H1 (cell line): ENCODE data around the gene STK32A. TPM values are rescaled to one million over a fixed set of nuclear protein-coding genes. Genes with fewer than 3 reads are reported as not detected.

Experiments
- CTCF ChIA-PET: fragments of 300-600 bp; sonication (Branson Sonifier 250); formaldehyde crosslinking; loops from one replicate; lab custom pipeline; 2021; ENCODE audit not compliant: partially characterized antibody; lab: Charles Lee
- POLR2A ChIA-PET: fragments of 300-600 bp; sonication (Branson Sonifier 250); formaldehyde crosslinking; loops from one replicate; lab custom pipeline; 2021; ENCODE audit warnings: inconsistent platforms; ENCODE audit not compliant: partially characterized antibody; lab: Charles Lee
- DNase-seq, 2 experiments: peaks; one replicate each; pipeline versions ENCODE4 v3.0.0 to v3.0.0-alpha.2; 2010 to 2022; ENCODE audit warnings: low spot score in 2 of 2, low read depth in 1 of 2, mixed read lengths in 1 of 2
- FAIRE-seq: peaks from 2 replicates; lab custom pipeline; 2011; peaks lifted over from hg19 to GRCh38; lab: Jason Lieb, UNC
- H2AFZ ChIP-seq: 2 replicates; pipeline ENCODE4 v1.8.1; 2012; ENCODE audit warnings: low read length, inconsistent platforms
- H2AK5ac ChIP-seq: 2 replicates; pipeline ENCODE4 v1.6.1; 2013; ENCODE audit warnings: low read depth, low read length
- H2BK120ac ChIP-seq: replicated peaks from 2 replicates; pipeline ENCODE3; 2013; ENCODE audit warnings: low read depth, low read length, inconsistent platforms
- H2BK12ac ChIP-seq: 2 replicates; pipeline ENCODE4 v1.6.1; 2013; ENCODE audit warnings: low read depth, low read length
- H2BK15ac ChIP-seq: 2 replicates; pipeline ENCODE4 v1.6.1; 2013; ENCODE audit warnings: low read length
- H2BK20ac ChIP-seq: 2 replicates; pipeline ENCODE4 v1.6.1; 2013; ENCODE audit warnings: low read length
- H2BK5ac ChIP-seq: 2 replicates; pipeline ENCODE4 v1.6.1; 2013; ENCODE audit warnings: low read depth, low read length
- H3K14ac ChIP-seq: 2 replicates; pipeline ENCODE4 v1.6.1; 2013; ENCODE audit warnings: inconsistent platforms; ENCODE audit not compliant: insufficient read length
- H3K18ac ChIP-seq: 2 replicates; pipeline ENCODE4 v1.6.1; 2013; ENCODE audit warnings: low read length; ENCODE audit errors: extremely low read depth
- H3K23ac ChIP-seq: 2 replicates; pipeline ENCODE4 v1.6.1; 2013; ENCODE audit warnings: inconsistent platforms; ENCODE audit not compliant: insufficient read length
- H3K23me2 ChIP-seq: 2 replicates; pipeline ENCODE4 v1.6.1; 2013; ENCODE audit warnings: low read depth, low read length
- H3K27ac ChIP-seq: 2 replicates; pipeline ENCODE4 v1.6.1; 2011; ENCODE audit warnings: low read depth, low read length, inconsistent platforms
- H3K27me3 ChIP-seq, 4 experiments: replicated peaks in 1 of 4; 1 replicate in 1 of 4; 2 replicates in 3 of 4; pipeline versions ENCODE4 v1.6.1 to v1.8.1; 2011 to 2013; ENCODE audit warnings: low read length in 3 of 4, mild to moderate bottlenecking in 3 of 4, inconsistent platforms in 2 of 4, mixed read lengths in 2 of 4, moderate library complexity in 1 of 4; ENCODE audit not compliant: control insufficient read depth in 3 of 4, insufficient read depth in 3 of 4; ENCODE audit errors: extremely low read depth in 1 of 4
- H3K36me3 ChIP-seq, 4 experiments: 2 replicates each; pipeline versions ENCODE4 v1.6.1 to v1.8.1; 2011 to 2013; ENCODE audit warnings: mild to moderate bottlenecking in 4 of 4, low read length in 3 of 4, moderate library complexity in 2 of 4, control low read depth in 1 of 4, inconsistent platforms in 1 of 4; ENCODE audit not compliant: insufficient read depth in 4 of 4, control insufficient read depth in 2 of 4
- H3K4ac ChIP-seq: replicated peaks from 2 replicates; pipeline ENCODE3; 2013; ENCODE audit warnings: low read length, low read depth, mixed read lengths, inconsistent platforms; ENCODE audit not compliant: insufficient read length
- H3K4me1 ChIP-seq, 4 experiments: replicated peaks in 1 of 4; 1 replicate in 1 of 4; 2 replicates in 3 of 4; pipeline versions ENCODE4 v1.6.1 to v1.8.1; 2011 to 2013; ENCODE audit warnings: low read length in 3 of 4, inconsistent platforms in 2 of 4, mixed read lengths in 1 of 4; ENCODE audit not compliant: insufficient read depth in 4 of 4, control insufficient read depth in 3 of 4
- H3K4me2 ChIP-seq, 2 experiments: 2 replicates each; pipeline versions ENCODE4 v1.6.1 to v1.8.1; 2011 to 2013; ENCODE audit warnings: low read depth in 2 of 2, low read length in 2 of 2, control low read depth in 1 of 2, inconsistent platforms in 1 of 2, mild to moderate bottlenecking in 1 of 2; ENCODE audit not compliant: insufficient read depth in 1 of 2
- H3K4me3 ChIP-seq, 4 experiments: fragments of 200-600, 300-600 bp in 1 of 4; sonication (generic), shearing (Covaris generic), sonication (Bioruptor Twin) in 1 of 4; 2 replicates each; pipeline versions ENCODE4 v1.5.1 to v1.8.1; 2011 to 2016; ENCODE audit warnings: low read length in 4 of 4, low read depth in 3 of 4, control low read depth in 2 of 4, inconsistent platforms in 2 of 4, mild to moderate bottlenecking in 2 of 4, mixed read lengths in 1 of 4, moderate library complexity in 1 of 4; ENCODE audit not compliant: insufficient read depth in 2 of 4; ENCODE audit errors: extremely low read depth in 1 of 4
- H3K56ac ChIP-seq: replicated peaks from 2 replicates; pipeline ENCODE3; 2013; ENCODE audit warnings: low read depth, mild to moderate bottlenecking, mixed read lengths, low read length, inconsistent platforms; ENCODE audit not compliant: insufficient read length
- H3K79me1 ChIP-seq: 2 replicates; pipeline ENCODE4 v1.6.1; 2013; ENCODE audit warnings: low read depth, low read length, control low read depth
- H3K79me2 ChIP-seq, 2 experiments: 2 replicates each; pipeline versions ENCODE4 v1.6.1 to v1.8.1; 2012 to 2013; ENCODE audit warnings: low read length in 2 of 2, mild to moderate bottlenecking in 2 of 2, inconsistent platforms in 1 of 2; ENCODE audit not compliant: insufficient read depth in 2 of 2, control insufficient read depth in 1 of 2
- H3K9ac ChIP-seq, 4 experiments: replicated peaks in 1 of 4; 1 replicate in 1 of 4; 2 replicates in 3 of 4; pipeline versions ENCODE4 v1.6.1 to v1.8.1; 2011 to 2013; ENCODE audit warnings: low read depth in 3 of 4, low read length in 3 of 4, control low read depth in 2 of 4, mild to moderate bottlenecking in 2 of 4, moderate library complexity in 2 of 4, inconsistent platforms in 1 of 4; ENCODE audit errors: extremely low read depth in 1 of 4
- H3K9me3 ChIP-seq, 2 experiments: 2 replicates each; pipeline versions ENCODE4 v1.6.1 to v1.8.1; 2012 to 2013; ENCODE audit warnings: mild to moderate bottlenecking in 2 of 2, moderate library complexity in 2 of 2, control low read depth in 1 of 2, inconsistent platforms in 1 of 2, low read depth in 1 of 2, low read length in 1 of 2, mixed read lengths in 1 of 2; ENCODE audit not compliant: insufficient read depth in 2 of 2
- H4K20me1 ChIP-seq, 2 experiments: replicated peaks in 1 of 2; 2 replicates each; pipeline versions ENCODE3 to v1.8.1; 2011 to 2013; ENCODE audit warnings: inconsistent platforms in 2 of 2, low read length in 2 of 2, mild to moderate bottlenecking in 1 of 2; ENCODE audit not compliant: insufficient read depth in 2 of 2, control insufficient read depth in 1 of 2
- H4K5ac ChIP-seq: 2 replicates; pipeline ENCODE4 v1.6.1; 2013; ENCODE audit warnings: low read length, low read depth, mixed read lengths, inconsistent platforms; ENCODE audit not compliant: insufficient read length
- H4K8ac ChIP-seq: 2 replicates; pipeline ENCODE4 v1.8.0; 2013; ENCODE audit warnings: mild to moderate bottlenecking, moderate library complexity, low read length, inconsistent platforms; ENCODE audit not compliant: insufficient read depth; ENCODE audit errors: extremely low read depth
- H4K91ac ChIP-seq: replicated peaks from 2 replicates; pipeline ENCODE3; 2013; ENCODE audit warnings: low read length, mixed read lengths, inconsistent platforms; ENCODE audit not compliant: insufficient read length
- ATF3 ChIP-seq: IDR thresholded peaks from 2 replicates; pipeline ENCODE4 v1.6.1; 2011; ENCODE audit warnings: low read depth, mild to moderate bottlenecking, low read length; ENCODE audit not compliant: insufficient read depth
- WGBS, 2 experiments: shearing (Covaris generic) in 1 of 2; methylation state at CpG; one replicate each; pipeline versions ENCODE4 v1.1.6 to v1.1.7; 2013 to 2015; ENCODE audit warnings: low lambda C conversion rate in 2 of 2, mixed read lengths in 2 of 2, inconsistent platforms in 1 of 2, low coverage in 1 of 2, missing lambda C conversion rate in 1 of 2; ENCODE audit not compliant: insufficient replicate concordance in 2 of 2, insufficient coverage in 1 of 2, insufficient read length in 1 of 2; ENCODE audit errors: extremely low coverage in 1 of 2, missing lambda C conversion rate in 1 of 2; 5-methylcytosine and 5-hydroxymethylcytosine counted together
- polyA plus RNA-seq, 7 experiments: library from polyadenylated mRNA; depleted of rRNA in 3 of 7; stranded (reverse) in 5 of 7; unstranded in 2 of 7; fragments of >200 nt in 5 of 7; fragments of 200-250 nt in 2 of 7; gene quantifications; 1 replicate in 5 of 7; 2 replicates in 1 of 7; 4 replicates in 1 of 7; pipeline versions ENCODE4 v1.2.1 to v1.2.3, GENCODE V29; 2011 to 2013; ENCODE audit warnings: missing spikeins in 2 of 7, mixed read lengths in 2 of 7
- total RNA-seq: library from RNA; stranded (reverse); fragmentation: NEBNext Ultra II Directional; extraction: Animal tissue kit (Norgen Biotek cat#: 25700); gene quantifications from 2 replicates; pipeline ENCODE4 v1.2.1, GENCODE V29; 2021

Gene STK32A
- total and polyA plus RNA-seq, 2 of the 8 experiments (the other 6 are each of a cell fraction or from before 2014, with no cell fraction given): 1.3 to 2.5 TPM

- no peak overlapping the region for H3K56ac ChIP-seq
- no peaks in the 10 kb centered on the region for H4K20me1 ChIP-seq
- no peak overlapping the region for H3K18ac ChIP-seq
- FAIRE-seq (no peak), DNase-seq (no peak)
- H3K27me3 ChIP-seq: no peaks in the 10 kb centered on the region
- H4K91ac ChIP-seq: no peak overlapping the region
- H2AFZ ChIP-seq: no peak overlapping the region
- WGBS, 2 experiments: 85% methylated on average over 4 of the region's 4 CpGs; no CpG with 5 or more reads in 1 of the 2 experiments
- no peak overlapping the region for H4K8ac ChIP-seq
- no peak overlapping the region for H3K9ac ChIP-seq
- H2BK5ac ChIP-seq: no peak overlapping the region
- H3K9me3 ChIP-seq: no peaks in the 10 kb centered on the region
- H2AK5ac ChIP-seq: no peak overlapping the region
- H3K79me2 ChIP-seq: no peaks in the 10 kb centered on the region
- H3K36me3 ChIP-seq: no peaks in the 10 kb centered on the region
- ChIA-PET CTCF (interaction anchor here (0.9 to 5.4 kb wide), 5 partner anchors 11 to 60 kb away, joined by 3 to 30 read pairs (median 4); no protein-coding TSS in a partner anchor), POLR2A (no interaction called here)
- H3K23me2 ChIP-seq: no peaks in the 10 kb centered on the region
- no peak overlapping the region for H4K5ac ChIP-seq
- no peak overlapping the region for H2BK120ac ChIP-seq
- H3K27ac ChIP-seq: no peak overlapping the region
- H2BK12ac ChIP-seq: no peak overlapping the region
- H2BK20ac ChIP-seq: no peak overlapping the region
- no peak overlapping the region for H3K4me2 ChIP-seq
- H3K79me1 ChIP-seq: no peaks in the 10 kb centered on the region
- H3K14ac ChIP-seq: no peak overlapping the region
- no peak overlapping the region for H3K4ac ChIP-seq
- H3K23ac ChIP-seq: no peak overlapping the region
- peaks cover 0 to 8% (median 4%) of the 10 kb centered on the region in 4 experiments; a peak in 4 of 7 replicates for H3K4me1 ChIP-seq
- H3K4me3 ChIP-seq: no peak overlapping the region
- H2BK15ac ChIP-seq: no peak overlapping the region
- TF ChIP-seq ATF3: no peak
These were observed 97.8 kb downstream of the STK32A start for GRCh38 chr5:147332658-147333057.
